ENCODE results near the gene MRPL34.

- TF ChIP-seq EP300 (IDR thresholded peaks at IDR 0.05) (no peak), POLR2A (IDR thresholded peaks at IDR 0.05) (no peak), CTCF (IDR thresholded peaks at IDR 0.05) (no peak), POLR2AphosphoS5 (IDR thresholded peaks at IDR 0.05) (no peak)
These were observed 39.6 kb upstream of the MRPL34 start for GRCh38 chr19:17266026-17266425.
